ENCODE results near the gene DUSP23.

The DUSP23 gene

DNA sequence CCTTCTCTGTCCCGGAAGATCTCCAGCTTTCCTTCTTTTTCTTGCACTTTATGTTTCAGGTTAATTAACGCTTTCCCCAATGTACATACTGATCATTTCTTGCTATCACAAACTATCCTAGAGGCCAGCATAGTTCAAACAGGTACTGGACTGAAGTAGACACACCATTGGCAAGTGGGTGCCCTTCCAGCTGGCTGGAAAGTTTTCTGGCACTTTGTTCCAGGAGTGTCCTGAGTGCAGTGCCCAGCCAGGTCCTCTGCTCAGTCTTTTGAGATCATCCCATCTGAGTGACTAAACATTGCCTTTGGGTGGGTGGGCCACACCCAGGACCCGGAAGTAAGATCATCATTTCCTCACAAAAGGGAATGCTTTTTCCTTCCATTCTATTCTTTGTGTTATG is 15.0 kb upstream of the DUSP23 start:
- H3K4me3 ChIP-seq (ENCODE audit: low read depth, low read length): no peak overlapping the region
- no peak for TF ChIP-seq CTCF (IDR thresholded peaks at IDR 0.05; ENCODE audit: insufficient read depth, low read depth, low read length, missing control alignments)
- DNase-seq (ENCODE audit: low read depth): no peak

DNA sequence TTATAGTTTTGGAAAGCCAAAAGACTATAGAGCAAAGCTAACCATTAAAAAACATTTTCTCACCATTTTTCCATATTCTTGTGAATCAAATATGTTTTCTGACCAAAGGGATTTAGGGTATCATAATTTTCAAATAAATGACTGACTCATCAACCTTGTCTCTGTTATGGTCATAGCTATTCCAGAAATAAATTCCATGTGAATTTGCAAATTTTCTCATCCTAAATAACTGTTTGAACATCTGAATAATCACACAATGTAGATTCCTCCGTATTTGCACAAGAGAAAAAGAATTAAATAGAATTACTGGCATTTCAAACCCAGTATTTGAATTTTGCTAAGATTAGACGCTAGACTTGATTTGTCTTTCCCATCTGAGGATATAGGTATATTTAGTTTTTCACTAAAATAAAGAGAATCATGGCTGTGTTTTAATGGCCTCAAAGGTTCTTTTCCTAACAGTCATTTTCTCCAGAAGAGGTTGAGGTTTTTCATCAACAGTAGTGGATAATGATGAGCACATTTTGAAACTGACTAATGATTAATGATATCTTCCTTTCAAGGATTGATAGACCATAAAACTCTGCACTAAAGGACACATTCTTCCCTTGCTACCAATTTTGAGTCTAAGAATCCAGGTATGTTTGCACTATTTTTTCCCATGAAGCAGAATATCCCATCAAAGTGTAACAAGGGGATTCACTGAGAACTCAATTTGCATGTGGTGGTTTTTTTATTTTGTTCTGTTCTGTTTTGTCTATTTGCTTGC is 9.5 kb upstream of the DUSP23 start:
- no peak overlapping the region for H3K4me3 ChIP-seq (ENCODE audit: low read depth, low read length)
- no peak for TF ChIP-seq CTCF (IDR thresholded peaks at IDR 0.05; ENCODE audit: insufficient read depth, low read depth, low read length, missing control alignments)
- no peak for DNase-seq (ENCODE audit: low read depth)

- no peak overlapping the region for H3K4me3 ChIP-seq (ENCODE audit: low read depth, low read length)
- no peak for TF ChIP-seq CTCF (IDR thresholded peaks at IDR 0.05; ENCODE audit: insufficient read depth, low read depth, low read length, missing control alignments)
- DNase-seq (ENCODE audit: low read depth): no peak
These were observed 6.3 kb upstream of the DUSP23 start for GRCh38 chr1:159774465-159774864.

- DNase-seq (ENCODE audit: low read depth): no peak
- no peak for TF ChIP-seq CTCF (IDR thresholded peaks at IDR 0.05; ENCODE audit: insufficient read depth, low read depth, low read length, missing control alignments)
- no peak overlapping the region for H3K4me3 ChIP-seq (ENCODE audit: low read depth, low read length)
These were observed 5.0 kb upstream of the DUSP23 start for GRCh38 chr1:159775716-159776115.

DNA sequence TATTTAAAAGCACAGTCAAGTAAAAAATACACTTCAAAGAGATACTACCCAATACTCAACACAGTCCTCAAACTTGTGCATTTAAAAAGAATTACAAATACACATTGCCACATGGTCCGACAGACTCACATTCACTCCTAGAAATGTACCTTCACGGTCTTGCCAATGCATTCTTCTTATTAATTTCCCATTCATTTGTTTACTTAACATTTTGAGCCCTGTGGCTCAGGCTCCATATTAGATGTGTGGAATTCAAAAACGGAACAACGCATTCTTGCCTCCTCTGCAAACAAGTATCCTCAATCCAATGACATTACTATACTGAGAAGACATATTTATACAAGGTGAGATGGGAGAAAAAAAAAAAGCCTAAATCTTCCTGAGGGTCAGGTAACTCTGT is 2.5 kb upstream of the DUSP23 start:
- no peak overlapping the region for H3K4me3 ChIP-seq (ENCODE audit: low read depth, low read length)
- DNase-seq (ENCODE audit: low read depth): no peak
- no peak for TF ChIP-seq CTCF (IDR thresholded peaks at IDR 0.05; ENCODE audit: insufficient read depth, low read depth, low read length, missing control alignments)

GRCh38 chr1:159779403-159779851 is 1.3 kb upstream of the DUSP23 start:
- H3K4me3 ChIP-seq (ENCODE audit: low read depth, low read length): no peak overlapping the region
- DNase-seq (ENCODE audit: low read depth): no peak
- TF ChIP-seq CTCF (IDR thresholded peaks at IDR 0.05; ENCODE audit: insufficient read depth, low read depth, low read length, missing control alignments): no peak

GRCh38 chr1:159781992-159782391 is 1.2 kb downstream of the DUSP23 start:
- no peak for TF ChIP-seq CTCF (IDR thresholded peaks at IDR 0.05; ENCODE audit: insufficient read depth, low read depth, low read length, missing control alignments)
- DNase-seq (ENCODE audit: low read depth): no peak
- H3K4me3 ChIP-seq (ENCODE audit: low read depth, low read length): no peak overlapping the region

Data from GM12865 (cell line).